CD14-positive monocyte (primary cell): ENCODE results near the gene KIRREL3. TPM values are rescaled to one million over a fixed set of nuclear protein-coding genes. Genes with fewer than 3 reads are reported as not detected.

ENCODE experiments used
- DNase-seq, 3 donors: peaks; one replicate each; pipeline ENCODE4 v3.0.0-alpha.2; 2011 to 2022
- H2AFZ ChIP-seq: 2 replicates; pipeline ENCODE4 v1.6.0; 2012; ENCODE audit warnings: mild to moderate bottlenecking, low read depth, low read length, inconsistent platforms; ENCODE audit not compliant: insufficient read depth, poor library complexity, severe bottlenecking
- H3K27ac ChIP-seq, 2 donors: 1 replicate in 1 of 2; 2 replicates in 1 of 2; pipeline ENCODE4 v1.5.1; 2012 to 2013; ENCODE audit warnings: low read length in 2 of 2, control low read depth in 1 of 2, inconsistent platforms in 1 of 2, low read depth in 1 of 2, mild to moderate bottlenecking in 1 of 2
- H3K27me3 ChIP-seq, 2 donors: one replicate each; pipeline versions ENCODE4 v1.6.0 to v1.6.1; 2011 to 2013; ENCODE audit warnings: low read length in 2 of 2; ENCODE audit not compliant: control insufficient read depth in 2 of 2, insufficient read depth in 2 of 2
- H3K36me3 ChIP-seq, 2 donors: replicated peaks in 1 of 2; 1 replicate in 1 of 2; 2 replicates in 1 of 2; pipeline versions ENCODE4 v1.5.1 to v1.6.1; 2012 to 2013; ENCODE audit warnings: low read length in 2 of 2, control low read depth in 1 of 2, inconsistent platforms in 1 of 2, mild to moderate bottlenecking in 1 of 2; ENCODE audit not compliant: insufficient read depth in 2 of 2, control insufficient read depth in 1 of 2
- H3K4me1 ChIP-seq, 2 donors: 1 replicate in 1 of 2; 2 replicates in 1 of 2; pipeline versions ENCODE4 v1.5.1 to v1.6.1; 2012 to 2013; ENCODE audit warnings: low read length in 2 of 2, control low read depth in 1 of 2, inconsistent platforms in 1 of 2, mild to moderate bottlenecking in 1 of 2, moderate library complexity in 1 of 2; ENCODE audit not compliant: insufficient read depth in 2 of 2, control insufficient read depth in 1 of 2
- H3K4me2 ChIP-seq: replicated peaks from 2 replicates; pipeline ENCODE3; 2012; ENCODE audit warnings: low read length, moderate library complexity, mild to moderate bottlenecking; ENCODE audit not compliant: poor library complexity, severe bottlenecking; ENCODE audit errors: extremely low read depth
- H3K4me3 ChIP-seq, 3 experiments: fragments of 200-600 bp in 1 of 3; sonication (generic) in 1 of 3; replicated peaks in 1 of 3; 1 replicate in 2 of 3; 2 replicates in 1 of 3; pipeline ENCODE4 v1.5.1; 2011 to 2013; ENCODE audit warnings: low read length in 3 of 3, mild to moderate bottlenecking in 3 of 3, control low read depth in 2 of 3, low read depth in 2 of 3, inconsistent platforms in 1 of 3, moderate library complexity in 1 of 3
- H3K79me2 ChIP-seq: 2 replicates; pipeline ENCODE4 v1.6.0; 2012; ENCODE audit warnings: mild to moderate bottlenecking, control low read depth, inconsistent platforms, low read length, moderate library complexity; ENCODE audit not compliant: insufficient read depth
- H3K9ac ChIP-seq: 2 replicates; pipeline ENCODE4 v1.6.0; 2017; ENCODE audit warnings: low read length, mild to moderate bottlenecking; ENCODE audit not compliant: insufficient read depth, poor library complexity, severe bottlenecking
- H3K9me3 ChIP-seq, 2 donors: replicated peaks in 1 of 2; 1 replicate in 1 of 2; 2 replicates in 1 of 2; pipeline versions ENCODE4 v1.5.1 to v1.6.1; 2012 to 2013; ENCODE audit warnings: low read length in 2 of 2, control low read depth in 1 of 2; ENCODE audit not compliant: control insufficient read depth in 1 of 2, insufficient read depth in 1 of 2
- H4K20me1 ChIP-seq: 2 replicates; pipeline ENCODE4 v1.6.0; 2012; ENCODE audit warnings: mild to moderate bottlenecking, low read length, control low read depth, moderate library complexity; ENCODE audit not compliant: insufficient read depth
- H3K27ac Mint-ChIP-seq, 7 donors: one replicate each; pipeline ENCODE4 v1.8.0; 2020; ENCODE audit warnings: mild to moderate bottlenecking in 7 of 7, mixed read lengths in 7 of 7, moderate library complexity in 6 of 7, inconsistent platforms in 2 of 7
- H3K27me3 Mint-ChIP-seq, 3 donors: one replicate each; pipeline ENCODE4 v1.8.0; 2021 to 2022; ENCODE audit warnings: low read depth in 3 of 3, mild to moderate bottlenecking in 3 of 3, mixed read lengths in 3 of 3, moderate library complexity in 3 of 3, inconsistent platforms in 1 of 3
- H3K36me3 Mint-ChIP-seq, 2 donors: one replicate each; pipeline ENCODE4 v1.8.0; 2020; ENCODE audit warnings: mixed read lengths in 2 of 2, inconsistent platforms in 1 of 2, mild to moderate bottlenecking in 1 of 2
- H3K4me1 Mint-ChIP-seq: one replicate; pipeline ENCODE4 v1.8.0; 2020; ENCODE audit warnings: mild to moderate bottlenecking, mixed read lengths
- H3K4me3 Mint-ChIP-seq, 2 donors: one replicate each; pipeline ENCODE4 v1.8.0; 2020; ENCODE audit warnings: mild to moderate bottlenecking in 2 of 2, mixed read lengths in 2 of 2, moderate library complexity in 1 of 2
- H3K9me3 Mint-ChIP-seq, 7 donors: one replicate each; pipeline ENCODE4 v1.8.0; 2020 to 2022; ENCODE audit warnings: mixed read lengths in 7 of 7, mild to moderate bottlenecking in 6 of 7, moderate library complexity in 6 of 7, inconsistent platforms in 2 of 7
- CTCF ChIP-seq: fragments of 200-600 bp; IDR thresholded peaks from one replicate; pipeline ENCODE4 v1.8.0; 2022; ENCODE audit warnings: antibody characterized with exemption, mild to moderate bottlenecking
- WGBS: methylation state at CpG from one replicate; pipeline ENCODE4 v1.1.5; 2013; ENCODE audit warnings: missing lambda C conversion rate; ENCODE audit not compliant: insufficient coverage; 5-methylcytosine and 5-hydroxymethylcytosine counted together
- intact Hi-C, 2 donors: fragments of 100-400 bp; cut with micrococcal nuclease; formaldehyde crosslinking; loops; one replicate each; pipeline versions ENCODE4 v1.15.0 to v1.15.1; 2023
- polyA plus RNA-seq, 3 donors: library from polyadenylated mRNA; depleted of rRNA in 1 of 3; unstranded in 2 of 3; stranded (reverse) in 1 of 3; fragments of 300-500 nt in 2 of 3; fragments of >200 nt in 1 of 3; fragmentation: Illumina TruSeq in 2 of 3; gene quantifications; 1 replicate in 2 of 3; 2 replicates in 1 of 3; pipeline ENCODE4 v1.2.3, GENCODE V29; 2012 to 2021

KIRREL3 gene
- polyA plus RNA-seq, 3 donors: not detected

- H3K36me3 Mint-ChIP-seq: no peaks in the 10 kb centered on the region
- no peak overlapping the region for H3K4me3 ChIP-seq
- peaks cover 0 to 6% (median 3%) of the 10 kb centered on the region in 3 donors for H3K27me3 Mint-ChIP-seq
- H3K27me3 ChIP-seq: peaks cover 0 to 3% of the 10 kb centered on the region in 2 donors
- 90% methylated on average over 2 of the region's 3 CpGs for WGBS
- H4K20me1 ChIP-seq: no peaks in the 10 kb centered on the region
- H3K9me3 ChIP-seq: no peaks in the 10 kb centered on the region
- H3K9ac ChIP-seq: no peak overlapping the region
- H3K36me3 ChIP-seq: no peaks in the 10 kb centered on the region
- no peak overlapping the region for H2AFZ ChIP-seq
- H3K4me2 ChIP-seq: no peak overlapping the region
- no peaks in the 10 kb centered on the region for H3K4me1 Mint-ChIP-seq
- no peaks in the 10 kb centered on the region for H3K9me3 Mint-ChIP-seq
- DNase-seq: no peak
- intact Hi-C loops: no loop called here
- no peak for TF ChIP-seq CTCF
- no peak overlapping the region for H3K27ac Mint-ChIP-seq
- H3K79me2 ChIP-seq: no peaks in the 10 kb centered on the region
- no peaks in the 10 kb centered on the region for H3K4me1 ChIP-seq
- no peak overlapping the region for H3K27ac ChIP-seq
- H3K4me3 Mint-ChIP-seq: no peak overlapping the region
Observed at GRCh38 chr11:126874276-126874675, 126.3 kb downstream of the KIRREL3 start.

- intact Hi-C loops: no loop called here
- no peak overlapping the region for H3K4me3 Mint-ChIP-seq
- no peak overlapping the region for H2AFZ ChIP-seq
- no peak overlapping the region for H3K9ac ChIP-seq
- no peaks in the 10 kb centered on the region for H3K9me3 Mint-ChIP-seq
- no peaks in the 10 kb centered on the region for H3K36me3 ChIP-seq
- no peak overlapping the region for H3K4me2 ChIP-seq
- DNase-seq: no peak
- H3K27ac Mint-ChIP-seq: no peak overlapping the region
- no peaks in the 10 kb centered on the region for H3K4me1 ChIP-seq
- H3K27ac ChIP-seq: no peak overlapping the region
- H3K4me1 Mint-ChIP-seq: no peaks in the 10 kb centered on the region
- H4K20me1 ChIP-seq: no peaks in the 10 kb centered on the region
- no peak for TF ChIP-seq CTCF
- H3K79me2 ChIP-seq: no peaks in the 10 kb centered on the region
- H3K27me3 ChIP-seq: no peaks in the 10 kb centered on the region
- no peaks in the 10 kb centered on the region for H3K9me3 ChIP-seq
- H3K36me3 Mint-ChIP-seq: no peaks in the 10 kb centered on the region
- H3K4me3 ChIP-seq: no peak overlapping the region
- H3K27me3 Mint-ChIP-seq: peaks cover 3 to 4% (median 3%) of the 10 kb centered on the region in 3 donors
Observed at GRCh38 chr11:126871792-126872191, 128.8 kb downstream of the KIRREL3 start.
